Trophoblast cell (in vitro differentiated cells and primary cell): ENCODE measurements around the gene IL11.

Source experiments
- DNase-seq, 2 donors: peaks; one replicate each; pipeline ENCODE4 v3.0.0-alpha.2; 2016
- H2AFZ ChIP-seq: 2 replicates; pipeline ENCODE4 v1.6.1; 2013; ENCODE audit warnings: low read length, moderate library complexity, mild to moderate bottlenecking; ENCODE audit not compliant: insufficient read depth, poor library complexity
- H2AK5ac ChIP-seq: 2 replicates; pipeline ENCODE4 v1.6.1; 2013; ENCODE audit warnings: mild to moderate bottlenecking, low read length
- H2BK120ac ChIP-seq: 2 replicates; pipeline ENCODE4 v1.6.1; 2013; ENCODE audit warnings: low read length, mild to moderate bottlenecking, moderate library complexity; ENCODE audit not compliant: insufficient read depth, poor library complexity
- H2BK12ac ChIP-seq: 2 replicates; pipeline ENCODE4 v1.6.1; 2013; ENCODE audit warnings: mild to moderate bottlenecking, low read length, moderate library complexity
- H2BK5ac ChIP-seq: 2 replicates; pipeline ENCODE4 v1.6.1; 2013; ENCODE audit warnings: low read length, low read depth, moderate library complexity, mild to moderate bottlenecking; ENCODE audit not compliant: poor library complexity
- H3K14ac ChIP-seq: 2 replicates; pipeline ENCODE4 v1.6.1; 2013; ENCODE audit warnings: mild to moderate bottlenecking, low read length
- H3K18ac ChIP-seq: 2 replicates; pipeline ENCODE4 v1.6.1; 2013; ENCODE audit warnings: mild to moderate bottlenecking, low read length
- H3K23ac ChIP-seq: 2 replicates; pipeline ENCODE4 v1.6.1; 2013; ENCODE audit warnings: low read length
- H3K27ac ChIP-seq: 2 replicates; pipeline ENCODE4 v1.5.1; 2013; ENCODE audit warnings: low read depth, mild to moderate bottlenecking, inconsistent platforms, low read length, moderate library complexity
- H3K27me3 ChIP-seq: 2 replicates; pipeline ENCODE4 v1.6.1; 2013; ENCODE audit warnings: inconsistent platforms, mild to moderate bottlenecking, low read length, moderate library complexity; ENCODE audit not compliant: insufficient read depth
- H3K36me3 ChIP-seq, 2 experiments: 1 replicate in 1 of 2; 2 replicates in 1 of 2; pipeline ENCODE4 v1.6.1; 2013; ENCODE audit warnings: low read length in 2 of 2, mild to moderate bottlenecking in 2 of 2, moderate library complexity in 1 of 2; ENCODE audit not compliant: insufficient read depth in 2 of 2, control insufficient read depth in 1 of 2
- H3K4ac ChIP-seq: 2 replicates; pipeline ENCODE4 v1.6.1; 2013; ENCODE audit warnings: low read depth, mild to moderate bottlenecking, low read length, moderate library complexity
- H3K4me1 ChIP-seq, 2 experiments: 1 replicate in 1 of 2; 2 replicates in 1 of 2; pipeline ENCODE4 v1.6.1; 2013; ENCODE audit warnings: low read length in 2 of 2, mild to moderate bottlenecking in 2 of 2, moderate library complexity in 1 of 2; ENCODE audit not compliant: insufficient read depth in 2 of 2, control insufficient read depth in 1 of 2
- H3K4me2 ChIP-seq: 2 replicates; pipeline ENCODE4 v1.6.1; 2013; ENCODE audit warnings: inconsistent platforms, mild to moderate bottlenecking, low read length, moderate library complexity
- H3K4me3 ChIP-seq: 2 replicates; pipeline ENCODE4 v1.5.1; 2013; ENCODE audit warnings: mild to moderate bottlenecking, low read depth, low read length, inconsistent platforms
- H3K79me1 ChIP-seq: one replicate; pipeline ENCODE4 v1.6.1; 2013; ENCODE audit warnings: low read length
- H3K79me2 ChIP-seq: 2 replicates; pipeline ENCODE4 v1.6.1; 2013; ENCODE audit warnings: low read length, mild to moderate bottlenecking; ENCODE audit not compliant: control insufficient read depth, insufficient read depth, poor library complexity
- H3K9ac ChIP-seq: 2 replicates; pipeline ENCODE4 v1.6.1; 2013; ENCODE audit warnings: mild to moderate bottlenecking, low read length
- H3K9me3 ChIP-seq: 2 replicates; pipeline ENCODE4 v1.6.1; 2013; ENCODE audit warnings: low read depth, mild to moderate bottlenecking, control low read depth, inconsistent platforms, low read length; ENCODE audit not compliant: insufficient read depth
- H4K12ac ChIP-seq: 2 replicates; pipeline ENCODE4 v1.6.1; 2013; ENCODE audit warnings: low read depth, mild to moderate bottlenecking, low read length, moderate library complexity
- H4K8ac ChIP-seq: 2 replicates; pipeline ENCODE4 v1.6.1; 2013; ENCODE audit warnings: low read depth, mild to moderate bottlenecking, low read length, moderate library complexity
- H4K91ac ChIP-seq: one replicate; pipeline ENCODE4 v1.6.1; 2013; ENCODE audit warnings: low read depth, mild to moderate bottlenecking, low read length, moderate library complexity
- WGBS: extraction: QIAGEN DNeasy Blood & Tissue Kit; methylation state at CpG from one replicate; pipeline ENCODE4 v1.1.7; 2013; ENCODE audit warnings: missing lambda C conversion rate; ENCODE audit not compliant: insufficient read length, insufficient coverage; ENCODE audit errors: extremely low coverage; 5-methylcytosine and 5-hydroxymethylcytosine counted together

IL11 gene

GRCh38 chr19:55352040-55352439 lies 18.2 kb downstream of the IL11 start:
- H3K79me1 ChIP-seq = peaks cover 1% of the 10 kb centered on the region
- H3K23ac ChIP-seq = no peak overlapping the region
- H3K36me3 ChIP-seq = peaks cover 9 to 11% of the 10 kb centered on the region in 2 experiments
- no peak for DNase-seq
- H3K9me3 ChIP-seq = peaks cover 8% of the 10 kb centered on the region
- H3K27ac ChIP-seq = no peak overlapping the region
- no peaks in the 10 kb centered on the region for H3K79me2 ChIP-seq
- no peak overlapping the region for H2BK120ac ChIP-seq
- H4K91ac ChIP-seq = no peak overlapping the region
- no peak overlapping the region for H2BK12ac ChIP-seq
- peaks cover 16% of the 10 kb centered on the region for H3K27me3 ChIP-seq
- H3K4me3 ChIP-seq = no peak overlapping the region
- H4K12ac ChIP-seq = no peak overlapping the region
- no peak overlapping the region for H3K9ac ChIP-seq
- no peak overlapping the region for H3K4ac ChIP-seq
- H3K4me1 ChIP-seq = peaks cover 6 to 21% of the 10 kb centered on the region in 2 experiments
- WGBS = no CpG with 5 or more reads among the region's 6 CpGs
- no peak overlapping the region for H4K8ac ChIP-seq
- no peak overlapping the region for H3K14ac ChIP-seq
- H3K4me2 ChIP-seq = no peak overlapping the region
- H3K18ac ChIP-seq = no peak overlapping the region
- H2AK5ac ChIP-seq = no peak overlapping the region
- H2BK5ac ChIP-seq = no peak overlapping the region
- no peak overlapping the region for H2AFZ ChIP-seq

GRCh38 chr19:55350620-55351315 lies 19.5 kb downstream of the IL11 start:
- Histone ChIP-seq H3K79me1 (peaks cover 1% of the 10 kb centered on the region), H2BK5ac (no peak overlapping the region), H2AFZ (no peak overlapping the region), H3K23ac (no peak overlapping the region), H3K9ac (no peak overlapping the region), H4K12ac (no peak overlapping the region), H3K9me3 (peaks cover 8% of the 10 kb centered on the region), H3K4me1 (peaks cover 6 to 21% of the 10 kb centered on the region in 2 experiments), H3K14ac (no peak overlapping the region), H3K4me3 (no peak overlapping the region), H3K79me2 (no peaks in the 10 kb centered on the region), H3K4ac (no peak overlapping the region), H3K4me2 (no peak overlapping the region), H3K27ac (no peak overlapping the region), H2AK5ac (no peak overlapping the region), H3K36me3 (peaks cover 18 to 24% of the 10 kb centered on the region in 2 experiments), H2BK120ac (no peak overlapping the region), H4K91ac (no peak overlapping the region), H2BK12ac (no peak overlapping the region), H3K27me3 (peaks cover 16% of the 10 kb centered on the region), H3K18ac (no peak overlapping the region), H4K8ac (no peak overlapping the region)
- no peak for DNase-seq
- no CpG with 5 or more reads among the region's 11 CpGs for WGBS

GRCh38 chr19:55348317-55349034 lies 21.8 kb downstream of the IL11 start:
- H4K8ac ChIP-seq = no peak overlapping the region
- H3K4me1 ChIP-seq = peaks cover 8 to 19% of the 10 kb centered on the region in 2 experiments
- no peak overlapping the region for H4K91ac ChIP-seq
- H3K4ac ChIP-seq = no peak overlapping the region
- H3K36me3 ChIP-seq = peaks cover 29 to 41% of the 10 kb centered on the region in 2 experiments
- peaks cover 12% of the 10 kb centered on the region for H3K79me1 ChIP-seq
- no peak overlapping the region for H2BK5ac ChIP-seq
- H3K79me2 ChIP-seq = no peaks in the 10 kb centered on the region
- no peak overlapping the region for H3K9ac ChIP-seq
- no peak overlapping the region for H2AFZ ChIP-seq
- peaks cover 10% of the 10 kb centered on the region for H3K27me3 ChIP-seq
- H3K4me2 ChIP-seq = no peak overlapping the region
- no peak overlapping the region for H4K12ac ChIP-seq
- no peak overlapping the region for H3K14ac ChIP-seq
- H2BK12ac ChIP-seq = no peak overlapping the region
- H2AK5ac ChIP-seq = no peak overlapping the region
- no peak overlapping the region for H3K27ac ChIP-seq
- no peak overlapping the region for H3K18ac ChIP-seq
- no peak for DNase-seq
- no peak overlapping the region for H3K23ac ChIP-seq
- no CpG with 5 or more reads among the region's 22 CpGs for WGBS
- H3K9me3 ChIP-seq = peaks cover 3% of the 10 kb centered on the region
- no peak overlapping the region for H2BK120ac ChIP-seq
- no peak overlapping the region for H3K4me3 ChIP-seq

- Histone ChIP-seq H3K79me1 (peaks cover 12% of the 10 kb centered on the region), H3K23ac (no peak overlapping the region), H3K18ac (no peak overlapping the region), H3K27ac (no peak overlapping the region), H3K4me3 (no peak overlapping the region), H3K79me2 (no peaks in the 10 kb centered on the region), H3K14ac (no peak overlapping the region), H4K12ac (no peak overlapping the region), H4K8ac (no peak overlapping the region), H4K91ac (no peak overlapping the region), H3K4ac (no peak overlapping the region), H2BK5ac (no peak overlapping the region), H3K4me1 (peaks cover 5 to 17% of the 10 kb centered on the region in 2 experiments), H3K9ac (no peak overlapping the region), H3K9me3 (no peaks in the 10 kb centered on the region), H2AFZ (no peak overlapping the region), H2AK5ac (no peak overlapping the region), H3K27me3 (peaks cover under 1% of the 10 kb centered on the region), H3K4me2 (no peak overlapping the region), H2BK12ac (no peak overlapping the region), H2BK120ac (no peak overlapping the region), H3K36me3 (peaks cover 37 to 50% of the 10 kb centered on the region in 2 experiments)
- WGBS = no CpG with 5 or more reads among the region's 10 CpGs
- no peak for DNase-seq
These were observed 22.7 kb downstream of the IL11 start for GRCh38 chr19:55347442-55348009.
